Sigmoid colon (tissue), 3 donors: ENCODE data around the gene CYP46A1.

Experiments
- POLR2A ChIP-seq, 2 donors: fragments of 450-650 bp; IDR thresholded peaks; one replicate each; pipeline ENCODE4 v1.6.1; 2016; ENCODE audit warnings: antibody characterized with exemption in 2 of 2, mild to moderate bottlenecking in 2 of 2, moderate library complexity in 2 of 2
- TF ChIP-seq, protein P1 (sequence below), 4 experiments: fragments of 450-650 bp in 3 of 4; fragments of 200-600 bp in 1 of 4; IDR thresholded peaks; one replicate each; pipeline ENCODE4 v1.5.1; 2016 to 2019; ENCODE audit warnings: antibody characterized with exemption in 4 of 4, mild to moderate bottlenecking in 3 of 4, moderate library complexity in 2 of 4

DNA sequence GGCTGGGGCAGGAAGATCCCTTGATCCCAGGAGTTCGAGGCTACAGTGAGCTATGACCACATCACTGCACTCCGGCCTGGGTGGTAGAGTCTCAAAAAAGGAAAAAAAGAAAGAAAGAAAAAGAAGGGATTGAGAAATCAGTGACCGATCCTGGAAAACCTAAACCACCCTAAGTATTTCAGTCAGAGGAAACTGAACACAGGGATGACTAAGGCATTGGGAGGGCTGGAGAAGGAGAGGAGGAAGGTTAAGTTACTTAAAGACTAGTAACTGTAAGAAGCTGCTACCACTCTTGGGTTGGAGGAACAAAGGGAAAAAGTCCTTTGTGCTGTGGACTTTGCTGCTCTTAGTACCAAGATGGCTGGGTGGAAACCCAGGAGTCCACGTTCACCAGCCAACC is 28.6 kb upstream of the CYP46A1 start:
- TF ChIP-seq, protein P1, sequence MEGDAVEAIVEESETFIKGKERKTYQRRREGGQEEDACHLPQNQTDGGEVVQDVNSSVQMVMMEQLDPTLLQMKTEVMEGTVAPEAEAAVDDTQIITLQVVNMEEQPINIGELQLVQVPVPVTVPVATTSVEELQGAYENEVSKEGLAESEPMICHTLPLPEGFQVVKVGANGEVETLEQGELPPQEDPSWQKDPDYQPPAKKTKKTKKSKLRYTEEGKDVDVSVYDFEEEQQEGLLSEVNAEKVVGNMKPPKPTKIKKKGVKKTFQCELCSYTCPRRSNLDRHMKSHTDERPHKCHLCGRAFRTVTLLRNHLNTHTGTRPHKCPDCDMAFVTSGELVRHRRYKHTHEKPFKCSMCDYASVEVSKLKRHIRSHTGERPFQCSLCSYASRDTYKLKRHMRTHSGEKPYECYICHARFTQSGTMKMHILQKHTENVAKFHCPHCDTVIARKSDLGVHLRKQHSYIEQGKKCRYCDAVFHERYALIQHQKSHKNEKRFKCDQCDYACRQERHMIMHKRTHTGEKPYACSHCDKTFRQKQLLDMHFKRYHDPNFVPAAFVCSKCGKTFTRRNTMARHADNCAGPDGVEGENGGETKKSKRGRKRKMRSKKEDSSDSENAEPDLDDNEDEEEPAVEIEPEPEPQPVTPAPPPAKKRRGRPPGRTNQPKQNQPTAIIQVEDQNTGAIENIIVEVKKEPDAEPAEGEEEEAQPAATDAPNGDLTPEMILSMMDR (IDR thresholded peaks at IDR 0.05) = no peak
- TF ChIP-seq POLR2A (IDR thresholded peaks at IDR 0.05) = no peak
